ENCODE data around the gene ANGPTL7. TPM values are rescaled to one million over a fixed set of nuclear protein-coding genes. Genes with fewer than 3 reads are reported as not detected.

Gene ANGPTL7
- total RNA-seq: 10 to 100 TPM in 2 of 3 donors, 1 to 10 TPM in 1; 6.6 to 30.3 (median 20.0) TPM

DNA sequence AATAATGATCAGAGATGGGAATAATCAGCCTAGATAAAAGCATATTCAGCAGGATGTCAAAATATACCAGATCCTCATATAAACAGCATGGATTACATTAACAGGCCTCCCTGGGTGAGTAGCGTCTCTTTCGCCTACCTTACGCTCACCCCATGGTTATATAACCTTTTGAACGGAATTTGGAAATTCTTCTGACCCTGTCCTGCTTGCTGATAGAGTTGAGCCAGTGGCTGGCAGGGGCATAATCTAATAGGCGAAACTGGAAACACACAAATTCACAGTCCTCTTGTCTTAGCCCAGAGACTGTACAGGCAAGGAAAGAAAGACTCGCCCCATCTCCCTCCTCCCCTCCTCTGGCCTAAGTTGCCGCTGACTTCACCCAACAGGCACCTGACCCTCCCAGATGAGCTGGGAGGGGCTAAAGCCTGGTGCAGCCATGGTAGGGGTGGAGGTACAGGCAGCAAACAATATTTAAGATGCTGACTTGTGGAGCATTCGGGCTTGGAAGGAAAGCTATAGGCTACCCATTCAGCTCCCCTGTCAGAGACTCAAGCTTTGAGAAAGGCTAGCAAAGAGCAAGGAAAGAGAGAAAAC lies at the start of gene ANGPTL7:
Gene ANGPTL7 (plus strand): TSS at position 498 of the 594 bp plus-strand sequence. CDS start 225 bp downstream, outside the sequence.
- peak within 1 kb of the TSS in 1 of 3 donors; percentile 5 for H3K4me3 ChIP-seq
- H3K36me3 ChIP-seq: no peaks in the 10 kb centered on the region
- no peaks in the 10 kb centered on the region for H3K4me1 ChIP-seq
- intact Hi-C loops (cut with DNase I; ENCODE audit: low total_unique reads): no loop called here
- DNase-seq (ENCODE audit: low spot score in 2 of 2): no peak
- no peak for TF ChIP-seq POLR2AphosphoS5 (IDR thresholded peaks at IDR 0.05)
- TF ChIP-seq CTCF (IDR thresholded peaks at IDR 0.05): no peak
- TF ChIP-seq POLR2A (IDR thresholded peaks at IDR 0.05): no peak
- H3K27ac ChIP-seq: peak within 1 kb of the TSS in 1 of 2 donors; percentile 28
- no peaks in the 10 kb centered on the region for H3K9me3 ChIP-seq
- H3K27me3 ChIP-seq: no peaks in the 10 kb centered on the region

GRCh38 chr1:11142618-11143391 lies 46.4 kb upstream of the ANGPTL7 start:
- Histone ChIP-seq H3K9me3 (no peaks in the 10 kb centered on the region), H3K36me3 (no peaks in the 10 kb centered on the region), H3K4me1 (peaks cover 0 to 7% of the 10 kb centered on the region in 2 donors), H3K27me3 (no peaks in the 10 kb centered on the region), H3K27ac (peak overlapping the region; percentile 80 to 83), H3K4me3 (no peak overlapping the region)
- intact Hi-C loops (cut with DNase I; ENCODE audit: low total_unique reads): no loop called here
- no peak for DNase-seq (ENCODE audit: low spot score in 2 of 2)
- TF ChIP-seq CTCF (IDR thresholded peaks at IDR 0.05) (no peak), POLR2AphosphoS5 (IDR thresholded peaks at IDR 0.05) (no peak), POLR2A (IDR thresholded peaks at IDR 0.05) (no peak)

DNA sequence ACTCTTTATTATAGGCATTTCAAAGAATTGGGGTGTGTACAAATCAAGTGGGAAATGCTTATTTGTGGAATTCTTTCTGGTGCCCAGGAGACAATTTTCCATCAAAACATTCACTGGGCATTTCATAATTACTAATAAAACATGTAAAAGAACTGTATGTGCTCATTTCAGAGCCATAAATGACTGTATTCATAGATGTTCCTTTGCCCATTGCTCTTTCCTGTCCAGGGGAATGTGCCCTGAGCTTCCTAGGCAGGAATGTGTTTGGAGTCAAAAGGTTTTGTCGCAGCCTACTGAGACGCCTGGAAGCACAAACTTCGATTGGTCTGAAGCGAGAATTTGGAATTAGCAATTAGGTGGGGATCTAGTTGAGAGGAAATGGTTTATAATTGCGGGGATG lies 45.8 kb upstream of the ANGPTL7 start:
- no peaks in the 10 kb centered on the region for H3K9me3 ChIP-seq
- no peaks in the 10 kb centered on the region for H3K36me3 ChIP-seq
- DNase-seq (ENCODE audit: low spot score in 2 of 2): peak in 1 of 2 donors; percentile 75
- TF ChIP-seq CTCF (IDR thresholded peaks at IDR 0.05) (no peak), POLR2AphosphoS5 (IDR thresholded peaks at IDR 0.05) (no peak), POLR2A (IDR thresholded peaks at IDR 0.05) (no peak)
- peak overlapping the region; percentile 80 to 83 for H3K27ac ChIP-seq
- no peak overlapping the region for H3K4me3 ChIP-seq
- peaks cover 0 to 5% of the 10 kb centered on the region in 2 donors for H3K4me1 ChIP-seq
- intact Hi-C loops (cut with DNase I; ENCODE audit: low total_unique reads): no loop called here
- H3K27me3 ChIP-seq: no peaks in the 10 kb centered on the region

DNA sequence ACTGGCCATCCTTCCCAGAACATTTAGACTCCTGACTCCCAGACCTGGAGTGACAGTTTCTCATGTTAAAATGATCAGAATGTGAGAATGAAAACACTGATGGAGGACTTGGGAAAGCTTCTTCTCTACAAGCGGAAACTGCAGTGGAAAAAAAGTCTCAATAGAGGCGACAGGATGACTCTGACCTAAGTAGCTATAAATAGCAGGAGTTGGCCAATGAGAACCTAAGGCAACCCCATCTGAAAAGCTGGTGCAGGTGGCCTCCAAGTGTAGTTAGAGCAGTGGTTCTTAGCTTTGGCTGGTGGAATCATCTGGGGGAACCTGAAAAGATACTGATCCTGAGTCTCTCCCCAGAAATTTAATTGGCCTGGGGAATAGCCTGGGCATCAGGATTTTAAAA lies 45.2 kb upstream of the ANGPTL7 start:
- Histone ChIP-seq H3K9me3 (no peaks in the 10 kb centered on the region), H3K36me3 (no peaks in the 10 kb centered on the region), H3K27me3 (no peaks in the 10 kb centered on the region), H3K4me1 (no peaks in the 10 kb centered on the region), H3K4me3 (no peak overlapping the region), H3K27ac (peak overlapping the region; percentile 80 to 83)
- peak in 1 of 2 donors; percentile 34 for DNase-seq (ENCODE audit: low spot score in 2 of 2)
- TF ChIP-seq POLR2AphosphoS5 (IDR thresholded peaks at IDR 0.05) (no peak), POLR2A (IDR thresholded peaks at IDR 0.05) (no peak), CTCF (IDR thresholded peaks at IDR 0.05) (no peak)
- intact Hi-C loops (cut with DNase I; ENCODE audit: low total_unique reads): no loop called here

Measured in breast epithelium (tissue), 4 donors.